Upper lobe of left lung (tissue), 6 donors: Measurements from ENCODE around the gene CSTPP1. TPM values are rescaled to one million over a fixed set of nuclear protein-coding genes. Genes with fewer than 3 reads are reported as not detected.
A peak's percentile ranks its signal among the peaks of the same experiment; 100 is the strongest.

Experiments
- ATAC-seq, 2 donors: fragments of 200-7000 bp; cut with Tn5 transposase; one replicate each; pipeline ENCODE4 v1.9.1; 2022; ENCODE audit warnings: mild to moderate bottlenecking in 2 of 2, moderate library complexity in 2 of 2; ENCODE audit not compliant: low FRiP score in 2 of 2
- DNase-seq, 2 donors: peaks; one replicate each; pipeline ENCODE4 v3.0.0-alpha.2; 2019 to 2020
- H3K27ac ChIP-seq, 4 donors: fragments of 200-600 bp; sonication (generic); one replicate each; pipeline ENCODE4 v1.5.1; 2016 to 2019
- H3K27me3 ChIP-seq, 4 donors: fragments of 200-600 bp; sonication (generic); one replicate each; pipeline ENCODE4 v1.5.1; 2017 to 2019
- H3K36me3 ChIP-seq, 4 donors: fragments of 200-600 bp; sonication (generic); one replicate each; pipeline ENCODE4 v1.5.1; 2016 to 2019
- H3K4me1 ChIP-seq, 4 donors: fragments of 200-600 bp; sonication (generic); one replicate each; pipeline ENCODE4 v1.5.1; 2018 to 2019
- H3K4me3 ChIP-seq, 4 donors: fragments of 200-600 bp; sonication (generic); one replicate each; pipeline ENCODE4 v1.5.1; 2017 to 2019; ENCODE audit warnings: mild to moderate bottlenecking in 2 of 4, moderate library complexity in 1 of 4
- H3K9me3 ChIP-seq, 4 donors: fragments of 200-600 bp; sonication (generic); one replicate each; pipeline ENCODE4 v1.5.1; 2018 to 2019
- CTCF ChIP-seq, 6 experiments: fragments of 450-650 bp in 4 of 6; fragments of 200-600 bp in 2 of 6; sonication (generic) in 2 of 6; IDR thresholded peaks; one replicate each; pipeline ENCODE4 v1.5.1; 2016 to 2019; ENCODE audit warnings: antibody characterized with exemption in 6 of 6
- EP300 ChIP-seq, 4 donors: sonication (generic); formaldehyde crosslinking; IDR thresholded peaks; one replicate each; pipeline ENCODE4 v1.5.1; 2017; ENCODE audit warnings: antibody characterized with exemption in 4 of 4, control low read depth in 2 of 4
- POLR2A ChIP-seq, 4 donors: fragments of 450-650 bp; IDR thresholded peaks; one replicate each; pipeline ENCODE4 v1.5.1; 2016 to 2017; ENCODE audit warnings: antibody characterized with exemption in 4 of 4, mild to moderate bottlenecking in 2 of 4
- POLR2AphosphoS5 ChIP-seq, 2 donors: sonication (generic); formaldehyde crosslinking; IDR thresholded peaks; one replicate each; pipeline ENCODE4 v1.5.1; 2017; ENCODE audit warnings: antibody characterized with exemption in 2 of 2
- WGBS, 2 donors: methylation state at CpG; one replicate each; pipeline ENCODE4 v1.1.5; 2017 to 2018; 5-methylcytosine and 5-hydroxymethylcytosine counted together
- total RNA-seq, 6 donors: library from RNA; depleted of rRNA in 4 of 6; stranded (reverse); fragments of >200 nt in 4 of 6; gene quantifications; one replicate each; pipeline versions ENCODE4 v1.1.0 to v1.2.1, GENCODE V29; 2016 to 2021
- donor health status: DM: no; HTN: no; CAD: no; lungs with moderate emphysema.
- donor health status: DM: no; HTN: yes; CAD: no; lungs with severe emphysema.

Gene CSTPP1
- total RNA-seq, 6 donors from 2014 or later, result 23.9 to 71.2 (median 47.2) TPM

GRCh38 chr11:46895821-46896220 is 40.7 kb upstream of the CSTPP1 start:
- DNase-seq, result peak; percentile 56 to 73
- Histone ChIP-seq H3K9me3 (no peaks in the 10 kb centered on the region), H3K4me3 (no peak overlapping the region), H3K4me1 (peaks cover 0 to 18% (median 0%) of the 10 kb centered on the region in 4 donors), H3K27me3 (no peaks in the 10 kb centered on the region), H3K36me3 (peaks cover 0 to 31% (median 0%) of the 10 kb centered on the region in 4 donors), H3K27ac (no peak overlapping the region)
- ATAC-seq, result peak; percentile 34 to 79
- TF ChIP-seq POLR2AphosphoS5 (IDR thresholded peaks at IDR 0.05) (no peak), POLR2A (IDR thresholded peaks at IDR 0.05) (no peak), CTCF (IDR thresholded peaks at IDR 0.05) (no peak), EP300 (IDR thresholded peaks at IDR 0.05) (no peak)
- WGBS, 2 donors, result 67 to 82% methylated on average over 8 to 10 of the region's 10 CpGs

- TF ChIP-seq POLR2A (IDR thresholded peaks at IDR 0.05), result no peak
- TF ChIP-seq EP300 (IDR thresholded peaks at IDR 0.05), result no peak
- no peak for TF ChIP-seq POLR2AphosphoS5 (IDR thresholded peaks at IDR 0.05)
- no peak for TF ChIP-seq CTCF (IDR thresholded peaks at IDR 0.05)
- DNase-seq (no peak), ATAC-seq (peak in 1 of 2 donors; percentile 25)
- WGBS, 2 donors, result 93 to 94% methylated on average over 10 of the region's 10 CpGs
- peaks cover 0 to 18% (median 0%) of the 10 kb centered on the region in 4 donors for H3K4me1 ChIP-seq
- H3K27ac ChIP-seq, result no peak overlapping the region
- H3K4me3 ChIP-seq, result no peak overlapping the region
- H3K9me3 ChIP-seq, result no peaks in the 10 kb centered on the region
- H3K27me3 ChIP-seq, result no peaks in the 10 kb centered on the region
- peaks cover 0 to 31% (median 0%) of the 10 kb centered on the region in 4 donors for H3K36me3 ChIP-seq
Observed at GRCh38 chr11:46896719-46897406, 39.7 kb upstream of the CSTPP1 start.

DNA sequence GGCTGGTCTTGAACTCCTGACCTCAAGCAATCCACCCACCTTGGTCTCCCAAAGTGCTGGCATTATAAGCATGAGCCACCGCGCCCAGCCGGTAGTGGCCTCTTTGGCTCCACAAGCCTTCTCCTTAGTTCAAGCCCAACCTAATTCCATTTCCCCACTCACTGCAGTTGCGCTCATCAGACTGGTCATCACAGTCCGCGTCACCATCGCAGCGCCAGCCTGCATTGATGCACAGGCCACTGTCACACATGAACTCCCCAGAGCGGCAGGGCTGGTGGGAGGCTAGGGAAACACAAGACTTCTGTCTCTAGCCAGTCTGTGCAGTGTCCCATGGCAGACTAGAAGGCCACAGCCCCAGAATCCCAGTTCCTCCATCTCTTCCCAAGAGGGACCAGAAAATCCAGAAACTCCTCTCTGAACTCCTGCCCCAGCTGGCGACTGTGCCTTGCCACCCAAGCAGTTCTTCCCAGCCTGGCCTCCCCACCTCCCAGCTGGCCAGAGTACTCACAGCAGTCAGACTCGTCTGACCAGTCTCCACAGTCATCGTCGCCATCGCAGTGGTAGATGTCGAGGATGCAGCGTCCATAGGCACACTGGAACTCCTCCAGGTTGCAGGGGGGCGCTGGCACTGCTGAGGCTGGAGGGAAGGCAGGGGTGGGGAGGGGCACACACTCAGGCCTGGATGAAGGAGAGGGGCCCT is 38.0 kb upstream of the CSTPP1 start:
- TF ChIP-seq CTCF (IDR thresholded peaks at IDR 0.05) (no peak), POLR2A (IDR thresholded peaks at IDR 0.05) (no peak), EP300 (IDR thresholded peaks at IDR 0.05) (no peak), POLR2AphosphoS5 (IDR thresholded peaks at IDR 0.05) (no peak)
- WGBS, 2 donors, result 90 to 98% methylated on average over 9 to 15 of the region's 17 CpGs
- no peaks in the 10 kb centered on the region for H3K27me3 ChIP-seq
- DNase-seq, result peak; percentile 60 to 66
- no peak overlapping the region for H3K27ac ChIP-seq
- H3K4me1 ChIP-seq, result peaks cover 0 to 18% (median 0%) of the 10 kb centered on the region in 4 donors
- H3K36me3 ChIP-seq, result peaks cover 0 to 24% (median 0%) of the 10 kb centered on the region in 4 donors
- no peaks in the 10 kb centered on the region for H3K9me3 ChIP-seq
- peak in 1 of 2 donors; percentile 41 for ATAC-seq
- H3K4me3 ChIP-seq, result no peak overlapping the region

DNA sequence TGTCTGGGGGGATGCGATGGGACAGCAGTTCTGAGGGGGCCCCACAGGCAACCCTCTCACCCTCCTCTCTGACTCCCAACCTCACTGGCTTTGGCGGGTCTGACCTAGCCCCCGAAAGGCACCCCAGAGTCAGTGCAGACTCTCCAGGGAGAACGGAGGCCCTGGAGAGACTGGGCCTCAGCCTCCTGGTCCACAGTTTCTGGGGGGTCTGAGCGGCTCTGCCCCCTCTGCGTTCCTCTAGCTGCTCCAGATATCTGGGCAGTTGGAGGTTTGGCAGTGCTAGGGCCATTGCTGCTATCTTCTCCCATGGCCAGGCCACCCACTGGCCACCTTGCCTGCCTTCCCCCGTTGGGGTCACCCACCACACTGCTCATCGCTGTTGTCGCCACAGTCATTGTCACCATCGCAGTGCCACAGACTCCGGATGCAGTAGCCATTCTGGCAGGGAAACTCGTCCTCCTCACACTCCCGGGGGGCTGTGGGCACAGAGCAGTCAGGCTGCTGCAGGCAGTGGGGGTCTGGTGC is 37.0 kb upstream of the CSTPP1 start:
- ATAC-seq, result no peak
- no peak overlapping the region for H3K4me3 ChIP-seq
- no peak overlapping the region for H3K27ac ChIP-seq
- H3K4me1 ChIP-seq, result peaks cover 0 to 18% (median 0%) of the 10 kb centered on the region in 4 donors
- WGBS, 2 donors, result 83 to 95% methylated on average over 7 to 13 of the region's 13 CpGs
- no peaks in the 10 kb centered on the region for H3K9me3 ChIP-seq
- TF ChIP-seq EP300 (IDR thresholded peaks at IDR 0.05) (no peak), POLR2A (IDR thresholded peaks at IDR 0.05) (no peak), CTCF (IDR thresholded peaks at IDR 0.05) (no peak), POLR2AphosphoS5 (IDR thresholded peaks at IDR 0.05) (no peak)
- H3K36me3 ChIP-seq, result peaks cover 0 to 19% (median 0%) of the 10 kb centered on the region in 4 donors
- H3K27me3 ChIP-seq, result no peaks in the 10 kb centered on the region
- DNase-seq, result peak in 1 of 2 donors; percentile 34
